ES-I3 (cell line): ENCODE measurements around the gene GYPA.
"Not testable (repeated sequence)": the region's sequence is repeated elsewhere in the genome, so short reads cannot be mapped to it uniquely, and the experiment has no call there.

ENCODE experiments used
- H3K36me3 ChIP-seq: 2 replicates; pipeline ENCODE4 v1.6.1; 2013; ENCODE audit warnings: mild to moderate bottlenecking, low read length, control low read depth, moderate library complexity; ENCODE audit not compliant: insufficient read depth
- H3K4me1 ChIP-seq: 2 replicates; pipeline ENCODE4 v1.6.1; 2013; ENCODE audit warnings: mild to moderate bottlenecking, control low read depth, low read length; ENCODE audit not compliant: insufficient read depth
- H3K9ac ChIP-seq: 2 replicates; pipeline ENCODE4 v1.6.1; 2013; ENCODE audit warnings: low read depth, mild to moderate bottlenecking, low read length, moderate library complexity
- H3K9me3 ChIP-seq: 2 replicates; pipeline ENCODE4 v1.6.1; 2013; ENCODE audit warnings: mild to moderate bottlenecking, low read length, moderate library complexity; ENCODE audit not compliant: control insufficient read depth, insufficient read depth

Gene GYPA

DNA sequence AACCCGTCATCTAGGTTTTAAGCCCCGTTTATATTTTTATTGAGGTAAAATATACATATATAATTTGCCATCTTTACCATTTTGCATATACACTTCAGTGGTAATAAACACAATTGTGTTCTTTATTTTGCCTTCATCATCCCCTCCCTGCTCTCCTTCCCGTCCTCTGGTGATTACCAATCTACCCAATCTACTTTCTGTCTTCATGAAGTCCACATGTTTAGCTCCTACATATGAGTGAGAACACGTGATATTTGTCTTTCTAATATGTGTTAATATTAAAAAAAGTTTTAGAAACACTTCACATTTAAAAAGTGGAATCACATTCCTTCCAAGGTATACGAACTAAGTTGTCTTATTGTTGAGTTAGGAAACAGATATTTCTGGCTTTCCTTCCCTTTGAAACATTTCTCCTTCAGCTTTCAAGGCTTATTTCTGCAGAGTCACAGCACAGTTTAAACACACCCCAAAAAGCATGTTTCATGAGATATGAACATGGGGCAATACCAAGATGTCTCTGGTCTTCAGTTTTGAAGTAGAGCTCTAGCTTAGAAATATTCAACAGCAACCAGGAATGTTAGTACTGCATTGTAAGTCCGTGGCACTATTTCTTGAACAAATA, 35.9 kb downstream of the GYPA start:
- Histone ChIP-seq H3K9ac (no peak overlapping the region), H3K4me1 (peaks cover 5% of the 10 kb centered on the region; the same call in 1 of the 2 replicates), H3K9me3 (no peaks in the 10 kb centered on the region)

DNA sequence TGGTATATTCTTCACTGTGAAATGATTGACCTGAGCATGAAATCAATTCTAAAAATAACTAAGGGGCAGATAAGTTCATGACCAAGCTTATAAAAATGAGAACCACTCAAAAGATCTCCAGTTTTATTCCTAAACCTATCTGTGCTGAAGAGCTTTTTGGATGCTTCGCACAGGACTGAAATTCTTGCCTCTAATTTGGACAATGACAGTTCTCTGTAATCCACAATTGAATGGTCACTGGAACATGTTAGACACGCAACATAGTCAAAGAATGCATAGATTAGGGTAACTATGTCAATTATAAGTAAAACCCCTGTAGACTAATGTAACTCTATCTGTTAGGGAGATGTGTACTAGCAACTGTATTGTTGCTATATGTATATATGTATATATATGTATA, 42.7 kb downstream of the GYPA start:
- not testable (repeated sequence) for H3K36me3 ChIP-seq, H3K9me3 ChIP-seq, H3K4me1 ChIP-seq, H3K9ac ChIP-seq

More for the DNA sequence above, 35.9 kb downstream of the GYPA start:
- no peaks in the 10 kb centered on the region for H3K36me3 ChIP-seq

- not testable (repeated sequence) for H3K36me3 ChIP-seq, H3K9ac ChIP-seq, H3K9me3 ChIP-seq, H3K4me1 ChIP-seq
Observed at GRCh38 chr4:144093995-144094394, 46.5 kb downstream of the GYPA start.

- H3K4me1 ChIP-seq, H3K36me3 ChIP-seq, H3K9ac ChIP-seq, H3K9me3 ChIP-seq: not testable (repeated sequence)
Observed at GRCh38 chr4:144091181-144091580, 49.3 kb downstream of the GYPA start.

- Histone ChIP-seq H3K4me1 (no peaks in the 10 kb centered on the region), H3K9ac (no peak overlapping the region), H3K36me3 (no peaks in the 10 kb centered on the region), H3K9me3 (no peaks in the 10 kb centered on the region)
Observed at GRCh38 chr4:144090744-144091143, 49.8 kb downstream of the GYPA start.

DNA sequence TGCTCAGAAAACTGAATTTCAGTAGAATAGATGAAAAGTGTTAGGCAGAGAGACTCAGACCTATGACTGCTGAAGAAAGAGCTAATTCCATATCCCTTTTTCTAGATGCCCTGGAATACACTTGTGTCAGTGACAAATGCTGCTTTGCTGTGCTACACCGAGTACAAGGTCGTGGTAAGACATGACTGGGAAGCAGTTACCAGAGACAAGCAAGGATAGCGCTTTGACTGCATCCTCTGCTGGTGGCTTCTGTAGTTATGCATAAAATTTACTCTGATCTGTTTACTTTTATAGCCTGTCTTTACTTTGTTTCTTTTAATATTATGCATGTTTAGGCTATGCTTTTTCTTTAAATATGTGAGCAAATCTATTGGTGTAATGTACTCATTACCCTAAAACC, 58.5 kb downstream of the GYPA start:
- H3K4me1 ChIP-seq, H3K36me3 ChIP-seq, H3K9ac ChIP-seq, H3K9me3 ChIP-seq: not testable (repeated sequence)

DNA sequence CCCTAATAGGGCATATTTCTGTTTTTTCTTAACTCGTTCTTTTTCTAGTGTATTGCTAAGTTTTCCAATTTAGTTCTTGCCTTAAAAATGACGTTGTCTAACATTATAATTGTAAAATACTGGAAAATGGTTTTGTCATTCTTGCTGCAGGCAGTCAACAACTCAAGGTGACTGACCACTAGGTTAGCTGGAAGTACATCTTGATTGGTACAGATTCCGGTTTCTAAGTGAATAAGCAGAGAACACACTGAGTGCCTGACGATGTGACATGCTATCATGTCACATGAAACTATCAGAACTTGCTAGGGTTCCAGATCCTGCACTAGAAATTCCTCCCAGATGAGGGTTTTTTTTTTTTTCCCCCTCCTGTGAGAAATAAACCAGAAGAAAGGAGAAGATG, 60.4 kb downstream of the GYPA start:
- H3K36me3 ChIP-seq, H3K9ac ChIP-seq, H3K9me3 ChIP-seq, H3K4me1 ChIP-seq: not testable (repeated sequence)

GRCh38 chr4:144078746-144079145, 61.8 kb downstream of the GYPA start:
- not testable (repeated sequence) for H3K36me3 ChIP-seq, H3K9ac ChIP-seq, H3K9me3 ChIP-seq, H3K4me1 ChIP-seq

- H3K4me1 ChIP-seq, H3K9ac ChIP-seq, H3K36me3 ChIP-seq, H3K9me3 ChIP-seq: not testable (repeated sequence)
Observed at GRCh38 chr4:144061556-144061955, 79.0 kb downstream of the GYPA start.

DNA sequence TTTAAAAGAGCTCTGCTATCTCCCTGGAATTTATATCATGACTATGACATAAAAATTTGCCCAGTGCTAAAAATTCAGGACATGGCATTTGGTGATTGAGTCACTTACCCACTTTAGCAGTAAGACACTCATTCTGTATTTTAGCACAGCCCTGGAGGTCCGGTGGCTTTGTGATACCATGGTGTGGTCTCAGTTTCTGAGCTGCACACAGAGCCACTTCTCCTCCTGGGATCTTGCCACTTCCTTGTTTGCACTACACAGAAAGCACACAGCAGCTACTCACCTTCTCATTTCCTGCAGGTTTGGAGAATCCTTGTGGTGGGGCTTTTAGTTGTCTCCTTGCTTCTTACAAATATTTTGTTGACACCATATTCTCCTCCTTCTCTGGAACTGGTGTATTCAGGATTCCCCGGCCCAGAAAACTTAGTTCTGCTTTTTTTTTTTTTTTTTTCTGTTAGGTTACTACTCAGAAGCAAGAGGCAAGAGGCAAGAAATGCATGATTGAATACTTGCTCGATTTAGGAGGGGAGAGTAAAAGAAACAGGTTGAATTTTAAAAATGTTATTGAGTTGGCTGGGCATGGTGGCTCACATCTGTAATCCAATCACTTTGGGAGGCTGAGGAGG, 80.2 kb downstream of the GYPA start:
- H3K9ac ChIP-seq, H3K4me1 ChIP-seq, H3K36me3 ChIP-seq, H3K9me3 ChIP-seq: not testable (repeated sequence)
